H1 (cell line): ENCODE data around the gene HGD. TPM values are rescaled to one million over a fixed set of nuclear protein-coding genes. Genes with fewer than 3 reads are reported as not detected.

Experiments used
- EZH2 ChIP-seq: fragments of 200-600 bp; sonication (generic); IDR thresholded peaks from 2 replicates; pipeline ENCODE4 v1.7.1; 2012; ENCODE audit warnings: low read depth, mild to moderate bottlenecking, moderate library complexity, low read length, inconsistent platforms; ENCODE audit not compliant: severe bottlenecking
- HDAC2 ChIP-seq, 2 experiments: fragments of 300-600 bp in 1 of 2; sonication (generic) in 1 of 2; IDR thresholded peaks; 2 replicates each; pipeline ENCODE4 v1.6.1; 2011 to 2012; ENCODE audit warnings: low read depth in 2 of 2, low read length in 2 of 2, mild to moderate bottlenecking in 2 of 2, moderate library complexity in 2 of 2, borderline replicate concordance in 1 of 2, inconsistent platforms in 1 of 2
- SAP30 ChIP-seq: fragments of 300-600 bp; sonication (generic); IDR thresholded peaks from 2 replicates; pipeline ENCODE4 v1.7.1; 2012; ENCODE audit warnings: low read length, moderate library complexity, mild to moderate bottlenecking, inconsistent platforms; ENCODE audit not compliant: insufficient read depth, insufficient replicate concordance
- polyA plus RNA-seq, 7 experiments: library from polyadenylated mRNA; depleted of rRNA in 3 of 7; stranded (reverse) in 5 of 7; unstranded in 2 of 7; fragments of >200 nt in 5 of 7; fragments of 200-250 nt in 2 of 7; gene quantifications; 1 replicate in 5 of 7; 2 replicates in 1 of 7; 4 replicates in 1 of 7; pipeline versions ENCODE4 v1.2.1 to v1.2.3, GENCODE V29; 2011 to 2013; ENCODE audit warnings: missing spikeins in 2 of 7, mixed read lengths in 2 of 7
- total RNA-seq: library from RNA; stranded (reverse); fragmentation: NEBNext Ultra II Directional; extraction: Animal tissue kit (Norgen Biotek cat#: 25700); gene quantifications from 2 replicates; pipeline ENCODE4 v1.2.1, GENCODE V29; 2021

The HGD gene
- total and polyA plus RNA-seq, 2 of the 8 experiments (the other 6 are each of a cell fraction or from before 2014, with no cell fraction given), result 0.11 TPM; not detected in 1

DNA sequence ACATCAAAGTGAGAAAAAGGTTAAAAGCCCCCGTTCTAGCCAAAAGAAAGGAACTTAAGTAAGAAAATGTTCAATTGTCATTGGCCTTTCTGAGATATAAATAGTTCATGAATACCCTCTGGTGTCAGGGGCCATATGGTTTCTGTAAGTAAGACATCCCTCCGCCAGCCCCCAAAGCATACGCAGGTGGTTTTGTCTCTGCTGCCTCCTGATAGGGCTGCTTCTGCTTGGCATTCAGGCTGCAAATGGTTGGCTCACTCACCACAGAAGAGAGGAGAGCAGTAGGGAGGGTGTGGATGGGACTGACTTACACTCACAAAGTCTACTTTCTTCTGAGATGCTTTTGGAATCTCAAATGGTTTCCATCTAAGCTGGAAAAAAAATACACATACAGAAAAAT, 29.8 kb downstream of the HGD start (continued):
- TF ChIP-seq HDAC2 (IDR thresholded peaks at IDR 0.05; ENCODE audit: borderline replicate concordance in 1 of 2, low read depth in 2 of 2, low read length in 2 of 2) (no peak), SAP30 (no peak), EZH2 (no peak)
